Measurements from ENCODE around the gene PCDH9. TPM values are rescaled to one million over a fixed set of nuclear protein-coding genes. Genes with fewer than 3 reads are reported as not detected.

Gene PCDH9, protein sequence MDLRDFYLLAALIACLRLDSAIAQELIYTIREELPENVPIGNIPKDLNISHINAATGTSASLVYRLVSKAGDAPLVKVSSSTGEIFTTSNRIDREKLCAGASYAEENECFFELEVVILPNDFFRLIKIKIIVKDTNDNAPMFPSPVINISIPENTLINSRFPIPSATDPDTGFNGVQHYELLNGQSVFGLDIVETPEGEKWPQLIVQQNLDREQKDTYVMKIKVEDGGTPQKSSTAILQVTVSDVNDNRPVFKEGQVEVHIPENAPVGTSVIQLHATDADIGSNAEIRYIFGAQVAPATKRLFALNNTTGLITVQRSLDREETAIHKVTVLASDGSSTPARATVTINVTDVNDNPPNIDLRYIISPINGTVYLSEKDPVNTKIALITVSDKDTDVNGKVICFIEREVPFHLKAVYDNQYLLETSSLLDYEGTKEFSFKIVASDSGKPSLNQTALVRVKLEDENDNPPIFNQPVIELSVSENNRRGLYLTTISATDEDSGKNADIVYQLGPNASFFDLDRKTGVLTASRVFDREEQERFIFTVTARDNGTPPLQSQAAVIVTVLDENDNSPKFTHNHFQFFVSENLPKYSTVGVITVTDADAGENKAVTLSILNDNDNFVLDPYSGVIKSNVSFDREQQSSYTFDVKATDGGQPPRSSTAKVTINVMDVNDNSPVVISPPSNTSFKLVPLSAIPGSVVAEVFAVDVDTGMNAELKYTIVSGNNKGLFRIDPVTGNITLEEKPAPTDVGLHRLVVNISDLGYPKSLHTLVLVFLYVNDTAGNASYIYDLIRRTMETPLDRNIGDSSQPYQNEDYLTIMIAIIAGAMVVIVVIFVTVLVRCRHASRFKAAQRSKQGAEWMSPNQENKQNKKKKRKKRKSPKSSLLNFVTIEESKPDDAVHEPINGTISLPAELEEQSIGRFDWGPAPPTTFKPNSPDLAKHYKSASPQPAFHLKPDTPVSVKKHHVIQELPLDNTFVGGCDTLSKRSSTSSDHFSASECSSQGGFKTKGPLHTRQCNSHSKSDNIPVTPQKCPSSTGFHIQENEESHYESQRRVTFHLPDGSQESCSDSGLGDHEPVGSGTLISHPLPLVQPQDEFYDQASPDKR (N-terminal part only)
- total RNA-seq = 26.9 to 31.2 TPM (median 29.7 TPM) in 3 replicates

DNA sequence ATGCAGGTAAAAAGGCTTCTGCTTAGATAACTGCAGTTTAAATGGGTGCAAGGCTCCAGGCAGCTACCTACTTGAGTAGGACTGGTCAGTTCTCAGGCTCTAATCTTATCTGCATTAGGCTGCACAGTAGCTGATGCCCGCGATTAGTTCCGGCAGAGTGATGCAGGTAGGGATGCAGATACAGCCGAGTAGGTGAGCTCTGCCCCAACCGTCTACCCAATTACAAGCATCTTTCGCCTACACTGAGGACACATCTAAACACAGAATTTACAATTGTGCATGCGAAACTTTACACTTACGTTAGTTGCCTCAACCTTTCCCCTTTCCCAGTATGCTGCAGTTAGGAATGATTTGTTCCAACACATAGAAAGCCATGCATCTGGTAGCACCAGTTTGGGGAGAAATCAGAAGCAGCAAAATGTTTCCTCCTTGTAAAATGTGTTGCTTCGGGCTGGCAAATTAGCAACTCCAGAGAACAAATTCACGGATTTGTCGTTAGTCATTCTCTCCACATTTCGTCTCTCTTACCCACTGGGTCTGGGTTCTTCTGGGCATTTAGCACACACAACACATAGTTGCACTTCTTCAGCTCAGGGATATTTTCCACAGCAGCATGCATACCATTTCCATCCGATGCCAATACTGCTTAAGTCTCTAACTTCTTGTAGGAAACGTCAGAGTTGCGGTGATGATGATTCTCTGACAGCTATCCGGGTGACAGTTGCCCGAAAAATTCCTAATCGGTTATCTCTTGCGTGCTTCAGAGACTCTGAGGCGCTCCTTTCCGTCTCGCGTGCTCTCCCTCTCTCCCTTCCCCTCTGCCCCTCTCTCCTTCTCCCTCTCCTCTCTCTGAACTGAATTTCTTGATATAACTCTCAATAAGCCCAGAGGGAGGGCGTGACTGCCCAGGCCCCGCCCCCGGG, at the start of gene PCDH9:
TSS of gene PCDH9 (minus strand) at position 856 of the 923 bp plus-strand sequence. CDS start 1,896 bp downstream, outside the sequence.
- Mint-ChIP-seq H3K4me3 (no peak within 1 kb of the TSS), H3K4me1 (peaks cover 17% of the 10 kb centered on the region), H3K27me3 (ENCODE audit: low read depth) (peaks cover 3% of the 10 kb centered on the region), H3K9me3 (no peaks in the 10 kb centered on the region), H3K27ac (peak within 1 kb of the TSS; percentile 98), H3K36me3 (peaks cover 8% of the 10 kb centered on the region)
- TF ChIP-seq, protein P1, sequence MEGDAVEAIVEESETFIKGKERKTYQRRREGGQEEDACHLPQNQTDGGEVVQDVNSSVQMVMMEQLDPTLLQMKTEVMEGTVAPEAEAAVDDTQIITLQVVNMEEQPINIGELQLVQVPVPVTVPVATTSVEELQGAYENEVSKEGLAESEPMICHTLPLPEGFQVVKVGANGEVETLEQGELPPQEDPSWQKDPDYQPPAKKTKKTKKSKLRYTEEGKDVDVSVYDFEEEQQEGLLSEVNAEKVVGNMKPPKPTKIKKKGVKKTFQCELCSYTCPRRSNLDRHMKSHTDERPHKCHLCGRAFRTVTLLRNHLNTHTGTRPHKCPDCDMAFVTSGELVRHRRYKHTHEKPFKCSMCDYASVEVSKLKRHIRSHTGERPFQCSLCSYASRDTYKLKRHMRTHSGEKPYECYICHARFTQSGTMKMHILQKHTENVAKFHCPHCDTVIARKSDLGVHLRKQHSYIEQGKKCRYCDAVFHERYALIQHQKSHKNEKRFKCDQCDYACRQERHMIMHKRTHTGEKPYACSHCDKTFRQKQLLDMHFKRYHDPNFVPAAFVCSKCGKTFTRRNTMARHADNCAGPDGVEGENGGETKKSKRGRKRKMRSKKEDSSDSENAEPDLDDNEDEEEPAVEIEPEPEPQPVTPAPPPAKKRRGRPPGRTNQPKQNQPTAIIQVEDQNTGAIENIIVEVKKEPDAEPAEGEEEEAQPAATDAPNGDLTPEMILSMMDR (IDR thresholded peaks at IDR 0.05; ENCODE audit: unreplicated experiment) = no peak
- no peak for DNase-seq (ENCODE audit: low spot score in 2 of 2, unreplicated experiment in 2 of 2)

- Mint-ChIP-seq H3K27ac (no peak overlapping the region), H3K4me3 (no peak overlapping the region), H3K36me3 (no peaks in the 10 kb centered on the region), H3K27me3 (ENCODE audit: low read depth) (no peaks in the 10 kb centered on the region), H3K9me3 (peaks cover 19% of the 10 kb centered on the region), H3K4me1 (peaks cover 9% of the 10 kb centered on the region)
- no peak for DNase-seq (ENCODE audit: low spot score in 2 of 2, unreplicated experiment in 2 of 2)
- TF ChIP-seq, protein P1 (IDR thresholded peaks at IDR 0.05; ENCODE audit: unreplicated experiment) = no peak
Measured at GRCh38 chr13:67278235-67278634, 48.1 kb upstream of the PCDH9 start.

- H3K4me1 Mint-ChIP-seq = peaks cover 9% of the 10 kb centered on the region
- H3K27ac Mint-ChIP-seq = no peak overlapping the region
- no peak for DNase-seq (ENCODE audit: low spot score in 2 of 2, unreplicated experiment in 2 of 2)
- H3K9me3 Mint-ChIP-seq = peaks cover 19% of the 10 kb centered on the region
- H3K4me3 Mint-ChIP-seq = no peak overlapping the region
- no peaks in the 10 kb centered on the region for H3K27me3 Mint-ChIP-seq (ENCODE audit: low read depth)
- H3K36me3 Mint-ChIP-seq = no peaks in the 10 kb centered on the region
- TF ChIP-seq, protein P1 (IDR thresholded peaks at IDR 0.05; ENCODE audit: unreplicated experiment) = no peak
Measured at GRCh38 chr13:67277581-67277980, 47.4 kb upstream of the PCDH9 start.

GRCh38 chr13:67275351-67275960, 45.3 kb upstream of the PCDH9 start:
- Mint-ChIP-seq H3K27me3 (ENCODE audit: low read depth) (no peaks in the 10 kb centered on the region), H3K27ac (no peak overlapping the region), H3K4me1 (peaks cover 9% of the 10 kb centered on the region), H3K4me3 (no peak overlapping the region), H3K36me3 (no peaks in the 10 kb centered on the region), H3K9me3 (peaks cover 19% of the 10 kb centered on the region)
- TF ChIP-seq, protein P1 (IDR thresholded peaks at IDR 0.05; ENCODE audit: unreplicated experiment) = no peak
- no peak for DNase-seq (ENCODE audit: low spot score in 2 of 2, unreplicated experiment in 2 of 2)
